GM18951 (cell line): ENCODE measurements around the gene MAP7D3.

ENCODE experiments used
- POLR2A ChIP-seq: IDR thresholded peaks from 4 replicates; pipeline ENCODE4 v1.6.1; 2011; ENCODE audit warnings: mild to moderate bottlenecking; ENCODE audit not compliant: insufficient read length, insufficient read depth; ENCODE audit errors: extremely low read depth
- in situ Hi-C: fragments of 300-500 bp; cut with MboI; formaldehyde crosslinking; loops from one replicate; pipeline ENCODE4 v1.12.0; 2022; ENCODE audit warnings: low sequenced_read_pairs, mixed read lengths, inconsistent platforms; ENCODE audit not compliant: unreplicated experiment

Gene MAP7D3

GRCh38 chrX:136194536-136194935 is 56.7 kb downstream of the MAP7D3 start:
- in situ Hi-C loops = no loop called here
- no peak for TF ChIP-seq POLR2A

DNA sequence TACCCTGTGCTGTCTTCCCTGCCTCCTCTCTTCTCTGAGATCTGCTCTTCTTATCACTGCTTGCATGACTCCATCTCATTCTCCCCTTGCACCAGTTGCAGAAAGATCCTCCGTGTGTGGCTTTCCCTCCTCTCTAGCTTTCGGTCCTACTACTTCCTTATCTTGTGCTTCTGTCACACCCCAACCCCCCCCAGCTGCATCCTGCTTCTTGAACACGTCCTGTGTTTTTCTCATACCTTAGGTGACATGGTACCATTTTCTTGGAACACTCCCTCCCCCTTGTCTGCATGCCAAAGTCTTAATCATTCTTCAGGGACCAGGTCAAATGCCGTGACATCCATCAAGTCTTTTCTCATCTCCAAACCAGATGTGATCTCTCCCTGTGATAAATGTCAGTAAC is 57.4 kb downstream of the MAP7D3 start:
- no peak for TF ChIP-seq POLR2A
- in situ Hi-C loops = no loop called here

GRCh38 chrX:136192839-136193414 is 58.3 kb downstream of the MAP7D3 start:
- no peak for TF ChIP-seq POLR2A
- in situ Hi-C loops = no loop called here

DNA sequence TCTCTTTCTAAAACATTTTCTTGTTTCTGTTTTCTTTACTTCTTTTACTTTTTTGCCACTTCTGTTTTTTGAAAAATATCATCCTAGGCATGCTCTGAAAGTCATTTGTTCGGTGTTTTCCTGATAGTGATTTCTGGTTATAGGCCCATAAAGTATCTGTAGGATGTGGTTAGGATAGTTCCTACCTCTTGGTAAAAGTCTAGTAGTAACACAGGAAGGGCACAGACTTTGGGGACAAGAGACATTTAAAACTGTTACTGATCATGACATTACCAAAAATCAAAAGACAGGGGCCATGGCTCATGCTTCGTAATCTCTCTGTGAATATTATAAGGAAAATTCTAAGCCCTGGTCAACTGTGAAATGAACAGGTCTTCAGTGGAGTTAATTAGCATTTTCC is 59.1 kb downstream of the MAP7D3 start:
- in situ Hi-C loops = no loop called here
- TF ChIP-seq POLR2A = no peak

DNA sequence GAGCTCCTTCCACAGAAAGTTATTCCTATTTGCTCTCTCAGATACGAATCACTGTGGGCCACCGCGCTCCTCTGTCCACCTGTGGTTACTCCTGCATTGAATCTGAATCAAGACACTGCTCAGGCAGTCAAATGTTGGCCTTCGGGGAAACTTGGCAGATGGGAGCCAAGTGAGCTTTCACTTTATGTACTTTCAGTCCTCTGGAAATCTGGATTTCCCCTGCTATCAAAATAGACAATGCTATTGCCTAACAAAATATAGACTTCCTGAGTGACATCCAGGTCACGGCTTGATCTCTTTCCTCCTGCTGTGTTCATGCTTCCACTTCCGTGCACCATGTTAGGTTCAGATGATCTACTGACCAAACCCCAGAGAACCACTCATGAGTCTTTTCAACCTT is 60.0 kb downstream of the MAP7D3 start:
- no peak for TF ChIP-seq POLR2A
- in situ Hi-C loops = no loop called here

DNA sequence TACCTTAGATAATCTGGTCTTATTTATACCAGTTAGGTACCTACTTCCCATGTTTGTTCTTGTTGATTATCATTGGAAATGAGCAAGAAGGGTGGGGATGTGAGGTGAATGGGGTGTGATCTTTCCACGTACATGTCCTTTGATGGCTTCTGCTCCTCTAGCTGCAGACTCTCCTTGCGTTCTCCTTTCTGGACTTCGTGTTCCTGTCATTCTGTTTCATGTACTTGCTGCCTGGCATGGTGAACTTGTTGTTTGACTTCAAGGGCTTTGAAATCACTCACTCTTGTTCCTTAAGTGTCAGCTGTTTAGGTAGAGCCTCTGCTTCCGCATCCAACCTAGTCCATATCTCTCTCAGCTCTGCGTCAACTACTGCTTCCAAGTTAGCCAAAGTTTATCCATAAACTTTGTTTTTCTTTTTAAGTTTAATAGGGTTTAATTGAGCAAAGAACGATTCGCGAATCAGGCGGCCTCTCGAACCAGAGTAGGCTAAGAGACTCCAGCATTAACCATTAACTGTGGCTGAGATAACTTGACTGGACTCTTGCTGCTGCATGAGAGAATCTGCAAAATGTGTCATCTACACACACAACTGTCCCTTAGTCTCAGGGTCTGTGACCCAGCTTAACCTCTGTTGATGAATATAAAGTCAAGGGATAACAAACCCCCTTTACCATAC is 61.0 kb downstream of the MAP7D3 start:
- TF ChIP-seq POLR2A = no peak
- in situ Hi-C loops = no loop called here

DNA sequence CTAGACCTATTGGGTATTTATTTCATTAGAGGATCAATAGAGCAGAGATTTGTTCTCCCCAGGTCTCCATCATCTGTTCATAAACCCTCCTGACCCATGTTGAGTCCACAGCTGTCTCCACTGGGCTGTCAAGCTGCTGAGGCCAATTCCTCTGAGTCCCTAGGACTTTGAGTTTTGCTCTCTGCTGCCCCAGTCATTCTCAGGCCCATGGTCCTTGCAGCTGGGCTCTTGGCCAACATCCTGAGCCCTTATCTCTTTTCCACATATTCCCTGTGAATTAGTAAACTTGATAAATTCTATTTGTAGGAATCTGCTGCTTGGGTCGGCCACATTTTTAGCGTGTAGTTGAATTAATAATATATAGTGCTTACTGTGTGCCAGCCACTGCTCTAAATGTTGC is 62.0 kb downstream of the MAP7D3 start:
- in situ Hi-C loops = no loop called here
- no peak for TF ChIP-seq POLR2A

DNA sequence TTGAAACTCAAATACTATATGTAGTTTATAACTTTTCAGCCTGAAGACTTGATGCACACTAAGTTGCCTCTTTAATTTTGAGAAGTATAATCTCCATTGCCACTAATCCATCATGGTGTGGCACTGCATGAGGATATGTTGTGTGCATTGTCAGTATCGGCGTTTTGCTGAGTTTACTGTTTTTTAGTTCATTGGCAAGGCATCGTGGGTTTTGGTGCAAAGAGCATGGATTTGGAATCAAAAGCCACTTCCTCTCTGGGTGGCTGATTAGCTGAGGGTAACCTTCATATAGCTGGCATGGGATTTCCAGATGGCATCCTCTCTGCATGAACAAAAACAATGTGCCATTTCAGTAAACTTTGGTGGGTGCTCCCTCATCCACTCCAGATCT is 65.2 kb downstream of the MAP7D3 start:
- TF ChIP-seq POLR2A = no peak
- in situ Hi-C loops = no loop called here

GRCh38 chrX:136185401-136186022 is 65.7 kb downstream of the MAP7D3 start:
- no peak for TF ChIP-seq POLR2A
- in situ Hi-C loops = no loop called here

GRCh38 chrX:136183917-136184316 is 67.3 kb downstream of the MAP7D3 start:
- in situ Hi-C loops = no loop called here
- no peak for TF ChIP-seq POLR2A

DNA sequence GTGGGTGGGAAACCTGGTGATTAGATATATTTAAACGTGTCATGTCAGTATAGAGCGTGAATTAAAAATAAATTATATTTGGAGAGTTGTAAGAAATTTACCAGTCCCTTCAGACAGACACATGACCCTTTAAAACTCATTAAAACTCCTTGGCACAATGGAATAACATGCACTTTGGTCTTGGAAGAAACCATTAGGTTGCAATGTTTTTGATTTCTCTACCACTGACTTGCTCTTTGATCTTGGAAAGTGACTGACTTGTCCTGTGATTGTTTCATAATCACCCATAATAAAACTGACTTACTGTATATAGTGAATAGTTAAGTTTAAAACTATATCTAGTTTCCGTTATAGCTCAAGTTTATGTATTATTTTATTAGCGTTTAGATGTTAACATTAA is 68.0 kb downstream of the MAP7D3 start:
- no peak for TF ChIP-seq POLR2A
- in situ Hi-C loops = no loop called here

DNA sequence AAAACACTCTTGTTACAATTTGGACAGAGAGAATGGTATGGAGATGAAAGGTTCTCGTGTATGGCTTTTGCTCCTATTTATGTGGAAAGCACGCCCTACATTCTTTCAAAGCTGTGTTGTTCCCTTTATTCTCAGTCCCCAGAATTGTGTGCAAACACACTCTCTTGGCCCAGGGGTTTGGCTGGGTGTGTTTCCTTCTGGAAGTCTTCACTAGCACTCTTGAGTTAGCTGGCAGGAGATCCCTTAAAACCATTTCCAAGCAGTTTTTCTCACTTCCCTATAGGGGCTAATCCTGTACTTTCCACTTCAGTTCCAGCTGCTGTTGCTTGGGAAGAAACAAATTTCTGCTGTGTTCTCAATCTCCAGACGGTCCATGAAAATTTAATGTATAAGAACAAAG is 68.8 kb downstream of the MAP7D3 start:
- TF ChIP-seq POLR2A = no peak
- in situ Hi-C loops = no loop called here

- no peak for TF ChIP-seq POLR2A
- in situ Hi-C loops = no loop called here
Measured at GRCh38 chrX:136179133-136179532, 72.1 kb downstream of the MAP7D3 start.

DNA sequence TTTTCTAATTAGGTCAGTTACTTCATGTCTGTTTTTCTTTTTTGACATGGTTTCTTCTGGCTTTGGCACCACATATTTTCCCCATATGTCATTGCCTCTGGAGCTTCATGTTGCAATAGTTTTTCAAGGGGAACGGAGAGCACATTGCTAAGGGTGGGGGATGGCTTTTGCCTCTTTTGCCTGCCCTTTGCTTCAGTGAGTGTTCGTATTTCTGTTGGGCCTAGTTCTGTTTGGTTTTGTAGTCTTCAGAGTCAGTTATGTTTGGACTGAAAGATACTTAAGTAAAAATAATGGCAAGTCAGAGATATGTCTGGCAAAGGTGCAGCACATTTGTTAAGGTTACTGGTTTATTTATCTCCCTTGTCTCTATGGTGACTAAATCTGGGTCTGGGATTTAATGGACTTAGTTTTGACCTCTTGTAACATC is 74.8 kb downstream of the MAP7D3 start:
- in situ Hi-C loops = no loop called here
- no peak for TF ChIP-seq POLR2A
